ENCODE data around the gene GCNT4.

GCNT4 gene

GRCh38 chr5:75049456-75050351 is 2.7 kb downstream of the GCNT4 start:
- DNase-seq = no peak

GRCh38 chr5:75048457-75048953 is 3.9 kb downstream of the GCNT4 start:
- DNase-seq = no peak

- no peak for DNase-seq
Measured at GRCh38 chr5:75047356-75047755, 5.0 kb downstream of the GCNT4 start.

GRCh38 chr5:75046366-75047142 is 5.8 kb downstream of the GCNT4 start:
- DNase-seq = no peak

- DNase-seq = no peak
Measured at GRCh38 chr5:75045071-75045470, 7.3 kb downstream of the GCNT4 start.

- no peak for DNase-seq
Measured at GRCh38 chr5:75044406-75044805, 8.0 kb downstream of the GCNT4 start.

GRCh38 chr5:75043633-75044264 is 8.6 kb downstream of the GCNT4 start:
- DNase-seq = no peak

GRCh38 chr5:75042522-75042921 is 9.8 kb downstream of the GCNT4 start:
- DNase-seq = no peak

GRCh38 chr5:75040973-75041372 is 11.4 kb downstream of the GCNT4 start:
- DNase-seq = no peak

- no peak for DNase-seq
Measured at GRCh38 chr5:75037106-75037505, 15.3 kb downstream of the GCNT4 start.

GRCh38 chr5:75034137-75034739 is 18.1 kb downstream of the GCNT4 start:
- DNase-seq = no peak

- DNase-seq = no peak
Measured at GRCh38 chr5:75031366-75031765, 21.0 kb downstream of the GCNT4 start.

- DNase-seq = no peak
Measured at GRCh38 chr5:75028090-75028489, 24.3 kb downstream of the GCNT4 start.

GRCh38 chr5:75023368-75024159 is 28.8 kb downstream of the GCNT4 start:
- DNase-seq = no peak

- DNase-seq = no peak
Measured at GRCh38 chr5:75021800-75022199, 30.6 kb downstream of the GCNT4 start.

- DNase-seq = no peak
Measured at GRCh38 chr5:75021219-75021618, 31.1 kb downstream of the GCNT4 start.

- DNase-seq = no peak
Measured at GRCh38 chr5:75020016-75020656, 32.2 kb downstream of the GCNT4 start.

- no peak for DNase-seq
Measured at GRCh38 chr5:75018805-75019587, 33.4 kb downstream of the GCNT4 start.

GRCh38 chr5:75017971-75018370 is 34.4 kb downstream of the GCNT4 start:
- no peak for DNase-seq

- DNase-seq = no peak
Measured at GRCh38 chr5:75016896-75017295, 35.5 kb downstream of the GCNT4 start.

- no peak for DNase-seq
Measured at GRCh38 chr5:75012748-75013147, 39.6 kb downstream of the GCNT4 start.

All from amniotic stem cell (primary cell).